ENCODE results near the gene PROK1. TPM values are rescaled to one million over a fixed set of nuclear protein-coding genes. Genes with fewer than 3 reads are reported as not detected.

PROK1 gene
- total RNA-seq, 2 donors from 2014 or later: 0.26 to 4.9 TPM

DNA sequence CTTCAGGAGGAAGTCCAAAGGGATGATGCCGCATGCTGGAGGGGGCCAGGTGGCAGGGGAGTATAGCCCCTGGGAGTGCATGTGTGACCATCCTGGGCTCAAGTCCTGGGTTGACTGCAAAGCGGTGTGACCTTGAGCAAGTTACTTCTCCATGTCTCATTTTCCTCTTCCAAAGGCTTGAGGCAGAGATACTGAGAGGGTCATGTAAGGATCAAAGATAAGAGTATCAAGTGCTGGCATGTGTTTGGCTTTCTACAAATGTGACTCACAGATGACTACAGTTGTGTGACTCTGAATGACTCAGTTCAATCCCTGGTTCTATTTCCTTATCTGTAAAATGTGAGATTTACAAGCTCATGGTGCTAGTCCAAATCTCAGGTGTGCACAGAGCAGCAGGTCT, 26.1 kb downstream of the PROK1 start:
- H3K9me3 ChIP-seq: no peaks in the 10 kb centered on the region
- intact Hi-C loops (cut with DNase I): no loop called here
- no peaks in the 10 kb centered on the region for H3K27me3 ChIP-seq
- H3K4me3 ChIP-seq: no peak overlapping the region
- H3K36me3 ChIP-seq (replicated peaks in 1 of 2; ENCODE audit: insufficient read depth in 1 of 2, low read depth in 2 of 2): no peaks in the 10 kb centered on the region
- TF ChIP-seq, protein P1, sequence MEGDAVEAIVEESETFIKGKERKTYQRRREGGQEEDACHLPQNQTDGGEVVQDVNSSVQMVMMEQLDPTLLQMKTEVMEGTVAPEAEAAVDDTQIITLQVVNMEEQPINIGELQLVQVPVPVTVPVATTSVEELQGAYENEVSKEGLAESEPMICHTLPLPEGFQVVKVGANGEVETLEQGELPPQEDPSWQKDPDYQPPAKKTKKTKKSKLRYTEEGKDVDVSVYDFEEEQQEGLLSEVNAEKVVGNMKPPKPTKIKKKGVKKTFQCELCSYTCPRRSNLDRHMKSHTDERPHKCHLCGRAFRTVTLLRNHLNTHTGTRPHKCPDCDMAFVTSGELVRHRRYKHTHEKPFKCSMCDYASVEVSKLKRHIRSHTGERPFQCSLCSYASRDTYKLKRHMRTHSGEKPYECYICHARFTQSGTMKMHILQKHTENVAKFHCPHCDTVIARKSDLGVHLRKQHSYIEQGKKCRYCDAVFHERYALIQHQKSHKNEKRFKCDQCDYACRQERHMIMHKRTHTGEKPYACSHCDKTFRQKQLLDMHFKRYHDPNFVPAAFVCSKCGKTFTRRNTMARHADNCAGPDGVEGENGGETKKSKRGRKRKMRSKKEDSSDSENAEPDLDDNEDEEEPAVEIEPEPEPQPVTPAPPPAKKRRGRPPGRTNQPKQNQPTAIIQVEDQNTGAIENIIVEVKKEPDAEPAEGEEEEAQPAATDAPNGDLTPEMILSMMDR (IDR thresholded peaks at IDR 0.05): no peak
- no peak for TF ChIP-seq POLR2A (IDR thresholded peaks at IDR 0.05)
- WGBS, 2 donors: 59 to 69% methylated on average over 2 of the region's 2 CpGs
- ATAC-seq (peak; percentile 91), DNase-seq (peak in 1 of 4 donors; percentile 48)
- peaks cover 22% of the 10 kb centered on the region for H3K4me1 ChIP-seq
- H3K27ac ChIP-seq: peak overlapping the region in 3 of 4 donors; percentile 4 to 57 (median 26)

DNA sequence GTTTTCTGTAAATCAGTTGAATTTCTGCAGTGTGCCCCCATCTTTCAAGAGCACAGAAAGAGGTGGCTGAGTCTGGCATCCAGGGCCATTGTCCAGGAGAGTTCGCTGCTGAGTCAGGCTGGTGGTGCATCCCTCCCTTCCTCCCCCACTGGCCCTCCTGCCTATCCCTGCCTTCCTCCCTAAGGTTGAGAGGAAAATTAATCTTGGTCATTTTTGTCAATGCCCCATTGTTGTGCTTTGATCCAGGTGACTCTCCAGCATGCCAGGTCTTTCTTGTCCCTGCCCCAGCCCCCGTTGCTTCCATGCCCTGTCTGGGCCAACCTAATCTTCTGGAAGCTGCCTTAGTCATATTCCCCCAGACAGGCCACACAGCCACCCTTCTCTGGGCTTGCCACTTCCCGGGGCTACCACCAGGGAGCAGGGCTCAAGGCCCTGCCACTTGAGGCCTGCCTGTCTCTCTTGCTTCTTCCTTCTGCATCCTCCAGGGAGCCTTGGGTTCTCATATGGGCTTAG, 26.6 kb downstream of the PROK1 start:
- no peaks in the 10 kb centered on the region for H3K9me3 ChIP-seq
- WGBS, 2 donors: 50 to 52% methylated on average over 3 of the region's 3 CpGs
- ATAC-seq (peak; percentile 41), DNase-seq (peak in 1 of 4 donors; percentile 9)
- no peaks in the 10 kb centered on the region for H3K27me3 ChIP-seq
- H3K4me3 ChIP-seq: no peak overlapping the region
- peak overlapping the region in 3 of 4 donors; percentile 4 to 57 (median 26) for H3K27ac ChIP-seq
- no peaks in the 10 kb centered on the region for H3K36me3 ChIP-seq (replicated peaks in 1 of 2; ENCODE audit: insufficient read depth in 1 of 2, low read depth in 2 of 2)
- peaks cover 22% of the 10 kb centered on the region for H3K4me1 ChIP-seq
- intact Hi-C loops (cut with DNase I): no loop called here
- TF ChIP-seq, protein P1 (IDR thresholded peaks at IDR 0.05): peak in 2 of 7 experiments; percentile 14 to 18
- no peak for TF ChIP-seq POLR2A (IDR thresholded peaks at IDR 0.05)

GRCh38 chr1:110477967-110478640, 27.2 kb downstream of the PROK1 start:
- Histone ChIP-seq H3K4me1 (peaks cover 22% of the 10 kb centered on the region), H3K27ac (peak overlapping the region in 2 of 4 donors; percentile 26 to 57), H3K4me3 (no peak overlapping the region), H3K9me3 (no peaks in the 10 kb centered on the region), H3K36me3 (replicated peaks in 1 of 2; ENCODE audit: insufficient read depth in 1 of 2, low read depth in 2 of 2) (no peaks in the 10 kb centered on the region), H3K27me3 (no peaks in the 10 kb centered on the region)
- no peak for ATAC-seq
- intact Hi-C loops (cut with DNase I): no loop called here
- DNase-seq: no peak
- TF ChIP-seq, protein P1 (IDR thresholded peaks at IDR 0.05): peak in 1 of 7 experiments; percentile 1
- TF ChIP-seq POLR2A (IDR thresholded peaks at IDR 0.05): no peak
- WGBS, 2 donors: 73 to 81% methylated on average over 2 to 3 of the region's 3 CpGs

GRCh38 chr1:110478886-110479285, 27.9 kb downstream of the PROK1 start:
- DNase-seq: no peak
- H3K27ac ChIP-seq: no peak overlapping the region

More at GRCh38 chr1:110478886-110479285, 27.9 kb downstream of the PROK1 start:
- no peaks in the 10 kb centered on the region for H3K36me3 ChIP-seq (replicated peaks in 1 of 2; ENCODE audit: insufficient read depth in 1 of 2, low read depth in 2 of 2)
- no peaks in the 10 kb centered on the region for H3K27me3 ChIP-seq
- peaks cover 22% of the 10 kb centered on the region for H3K4me1 ChIP-seq
- ATAC-seq: no peak
- H3K4me3 ChIP-seq: no peak overlapping the region
- no peak for TF ChIP-seq POLR2A (IDR thresholded peaks at IDR 0.05)
- TF ChIP-seq, protein P1 (IDR thresholded peaks at IDR 0.05): no peak
- intact Hi-C loops (cut with DNase I): no loop called here
- 90 to 92% methylated on average over 7 to 8 of the region's 8 CpGs for WGBS, 2 donors
- no peaks in the 10 kb centered on the region for H3K9me3 ChIP-seq
